Activated CD8-positive, alpha-beta T cell treated with anti-CD3 and anti-CD28 coated beads, Interleukin-2, amount 10 ng/mL, durations not matched to agents 7 days and 5 days (primary cell): ENCODE data around the gene COMMD6. TPM values are rescaled to one million over a fixed set of nuclear protein-coding genes. Genes with fewer than 3 reads are reported as not detected.
"Not testable (repeated sequence)": the region's sequence is repeated elsewhere in the genome, so short reads cannot be mapped to it uniquely, and the experiment has no call there.

Experiments
- ATAC-seq: fragments of 150-1000 bp; cut with Tn5 transposase; one replicate; pipeline ENCODE4 v1.10.0; 2021; ENCODE audit warnings: moderate library complexity
- CTCF ChIA-PET: fragments of 350-600 bp; sonication (Branson Sonifier 250); formaldehyde crosslinking; loops from one replicate; lab custom pipeline; 2021; ENCODE audit warnings: antibody characterized with exemption; lab: Charles Lee
- POLR2A ChIA-PET: fragments of 350-600 bp; sonication (Branson Sonifier 250); formaldehyde crosslinking; loops from one replicate; lab custom pipeline; 2021; ENCODE audit warnings: antibody characterized with exemption; lab: Charles Lee
- DNase-seq: peaks from one replicate; pipeline ENCODE4 v3.0.0-alpha.2; 2020
- H3K27ac Mint-ChIP-seq: one replicate; pipeline ENCODE4 v1.8.0; 2021; ENCODE audit warnings: mild to moderate bottlenecking, mixed read lengths
- H3K27me3 Mint-ChIP-seq: one replicate; pipeline ENCODE4 v1.8.0; 2021; ENCODE audit warnings: low read depth, mixed read lengths
- H3K36me3 Mint-ChIP-seq: one replicate; pipeline ENCODE4 v1.8.0; 2021; ENCODE audit warnings: low read depth, mixed read lengths
- H3K4me1 Mint-ChIP-seq: one replicate; pipeline ENCODE4 v1.8.0; 2021; ENCODE audit warnings: low read depth, mixed read lengths
- H3K4me3 Mint-ChIP-seq: one replicate; pipeline ENCODE4 v1.8.0; 2021; ENCODE audit warnings: mild to moderate bottlenecking, mixed read lengths
- H3K9me3 Mint-ChIP-seq: one replicate; pipeline ENCODE4 v1.8.0; 2022; ENCODE audit warnings: mixed read lengths; ENCODE audit not compliant: insufficient read depth
- total RNA-seq, 2 experiments: library from RNA; stranded (reverse); gene quantifications; one replicate each; pipeline ENCODE4 v1.2.3, GENCODE V29; 2021

The COMMD6 gene
- total RNA-seq, 2 experiments from 2014 or later, result 128 to 130 TPM

DNA sequence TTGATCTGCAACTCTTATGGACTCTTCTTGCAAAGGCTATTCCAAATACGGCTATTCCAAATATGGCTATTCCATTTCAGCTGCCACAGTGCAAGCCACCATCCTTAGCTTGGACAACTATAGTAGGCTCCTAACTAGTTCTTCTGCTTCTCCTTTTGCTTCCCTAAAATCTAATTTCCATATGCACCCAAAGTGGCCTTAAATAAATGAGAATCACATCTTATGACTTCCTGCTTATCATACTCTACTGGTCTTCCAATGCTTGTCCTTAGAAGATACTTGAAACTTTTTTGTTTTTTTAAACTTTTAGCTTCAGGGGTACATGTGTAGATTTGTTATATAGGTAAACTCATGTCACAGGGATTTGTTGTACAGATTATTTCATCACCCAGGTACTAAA lies 16.8 kb upstream of the COMMD6 start:
- H3K4me3 Mint-ChIP-seq, result no peak overlapping the region
- no peaks in the 10 kb centered on the region for H3K9me3 Mint-ChIP-seq
- ATAC-seq (no peak), DNase-seq (no peak)
- H3K27me3 Mint-ChIP-seq, result no peaks in the 10 kb centered on the region
- peaks cover 24% of the 10 kb centered on the region for H3K36me3 Mint-ChIP-seq
- no peak overlapping the region for H3K27ac Mint-ChIP-seq
- CTCF ChIA-PET, result no interaction called here
- peaks cover 29% of the 10 kb centered on the region for H3K4me1 Mint-ChIP-seq
- POLR2A ChIA-PET, result no interaction called here

DNA sequence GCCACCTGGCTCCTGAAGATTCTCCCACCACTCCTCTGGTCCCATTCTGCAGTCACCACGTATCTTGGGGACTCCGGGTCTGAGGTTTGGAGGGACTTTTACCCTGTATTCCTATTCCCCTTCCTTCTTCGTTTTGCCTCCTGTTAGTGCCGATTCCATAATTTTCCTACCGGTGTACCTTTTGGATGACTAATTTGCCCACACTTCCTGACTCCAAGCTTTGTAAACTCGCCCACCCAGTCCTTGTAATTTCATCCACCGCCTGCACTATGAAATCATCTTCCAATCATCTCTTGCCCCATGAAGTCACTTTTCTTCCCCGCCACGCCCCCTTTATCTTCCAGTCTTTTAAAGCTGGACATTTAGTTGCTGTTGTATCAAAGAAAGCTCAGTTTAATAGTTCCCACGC lies 12.5 kb upstream of the COMMD6 start:
- Mint-ChIP-seq H3K9me3 (no peaks in the 10 kb centered on the region), H3K36me3 (peaks cover 20% of the 10 kb centered on the region), H3K4me3 (peak overlapping the region; percentile 88), H3K4me1 (peaks cover 30% of the 10 kb centered on the region), H3K27me3 (no peaks in the 10 kb centered on the region), H3K27ac (peak overlapping the region; percentile 95)
- peak; percentile 28 for DNase-seq
- ATAC-seq, result no peak
- ChIA-PET POLR2A (interaction anchor here (0.6 kb wide), 1 partner anchor 89 kb away, joined by 5 read pairs; no protein-coding TSS in a partner anchor), CTCF (interaction anchor here (1.4 to 2.4 kb wide), 4 partner anchors 12 to 177 kb away, joined by 4 to 14 read pairs (median 8); partner anchors contain the start of gene TBC1D4)

DNA sequence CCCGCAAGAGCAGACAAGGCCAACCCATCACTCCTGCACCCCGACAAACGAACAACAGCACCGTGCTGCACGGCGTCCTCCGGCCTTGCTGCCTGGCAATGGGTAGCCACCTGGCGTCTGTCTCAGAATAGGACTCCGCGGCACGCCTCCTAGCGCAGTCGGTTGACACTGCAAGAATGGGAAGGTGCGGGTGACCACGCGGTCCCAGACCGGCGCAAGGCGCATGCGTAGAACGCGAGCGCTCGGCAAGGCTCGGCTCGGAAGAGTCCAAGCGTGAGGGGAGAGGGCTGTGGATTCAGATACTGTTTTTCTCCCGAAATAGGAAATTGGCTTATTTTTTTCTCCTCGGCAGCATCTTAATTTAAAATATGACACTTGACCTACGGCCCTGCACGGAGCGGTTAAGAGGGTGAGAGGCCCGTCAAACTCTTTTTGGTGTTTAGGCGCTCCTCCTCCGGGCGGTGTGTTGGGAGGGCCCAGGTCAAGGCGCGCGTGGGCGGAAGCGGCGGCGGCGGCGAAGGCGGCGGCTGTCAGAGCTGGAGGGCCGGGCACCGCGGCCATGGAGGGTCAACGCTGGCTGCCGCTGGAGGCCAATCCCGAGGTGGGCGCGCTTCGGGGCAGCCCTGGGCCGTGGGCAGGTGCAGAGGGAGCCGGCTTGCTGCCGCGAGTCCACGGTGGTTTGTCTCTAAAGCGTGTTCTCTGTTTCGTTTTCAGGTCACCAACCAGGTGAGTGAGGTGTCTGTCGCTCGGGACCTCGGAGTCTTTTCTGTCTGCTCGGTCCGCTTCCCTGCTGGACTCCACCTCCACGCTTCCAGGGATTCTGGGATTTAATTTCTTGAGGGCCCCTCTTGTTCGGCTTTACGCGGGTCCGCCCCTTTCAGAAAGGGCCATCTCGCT lies 11.9 kb upstream of the COMMD6 start, which contains the start of gene UCHL3:
Gene UCHL3 (plus strand): TSS at position 530 of the 897 bp plus-strand sequence. CDS start 30 bp downstream, at position 560.
- ATAC-seq (peak; percentile 95), DNase-seq (peak; percentile 98)
- H3K36me3 Mint-ChIP-seq, result peaks cover 14% of the 10 kb centered on the region
- CTCF ChIA-PET, result interaction anchor here (1.4 to 2.4 kb wide), 4 partner anchors 12 to 176 kb away, joined by 4 to 14 read pairs (median 8); partner anchors contain the start of gene TBC1D4
- peaks cover 28% of the 10 kb centered on the region for H3K4me1 Mint-ChIP-seq
- H3K4me3 Mint-ChIP-seq, result peak within 1 kb of the TSS; percentile 88
- POLR2A ChIA-PET, result interaction anchor here (0.6 kb wide), 1 partner anchor 89 kb away, joined by 5 read pairs; no protein-coding TSS in a partner anchor
- H3K9me3 Mint-ChIP-seq, result no peaks in the 10 kb centered on the region
- H3K27me3 Mint-ChIP-seq, result no peaks in the 10 kb centered on the region
- peak within 1 kb of the TSS; percentile 95 for H3K27ac Mint-ChIP-seq

DNA sequence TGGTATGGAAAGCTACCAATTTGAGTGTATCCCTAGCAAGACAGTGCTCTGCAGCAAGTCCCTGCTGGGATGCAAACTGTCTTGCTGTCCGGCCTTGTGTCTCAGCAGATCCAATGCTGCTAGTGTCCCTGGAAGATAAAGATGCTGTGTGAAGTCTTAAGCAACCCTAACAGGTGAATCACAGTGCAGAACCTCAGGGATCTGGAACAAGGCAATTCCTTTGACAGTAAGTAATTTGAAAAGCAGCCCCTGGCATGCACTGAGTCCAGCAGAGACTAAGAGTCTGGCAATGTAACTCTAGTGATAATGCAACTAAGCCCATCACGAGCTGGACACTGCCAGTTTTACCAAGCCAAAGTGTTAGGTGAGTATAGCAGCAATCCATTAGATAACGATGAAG lies 10.3 kb upstream of the COMMD6 start:
- Mint-ChIP-seq H3K27ac (no peak overlapping the region), H3K4me1 (peaks cover 24% of the 10 kb centered on the region), H3K9me3 (no peaks in the 10 kb centered on the region), H3K36me3 (peaks cover 3% of the 10 kb centered on the region), H3K4me3 (no peak overlapping the region), H3K27me3 (no peaks in the 10 kb centered on the region)
- DNase-seq, result no peak
- POLR2A ChIA-PET, result interaction anchor here (1.6 kb wide), 1 partner anchor 10 kb away, joined by 3 read pairs; the partner anchor contains the start of gene COMMD6
- ATAC-seq, result no peak
- CTCF ChIA-PET, result interaction anchor here (1.1 to 1.8 kb wide), 2 partner anchors 65 to 222 kb away, joined by 3 to 5 read pairs; partner anchors contain the start of gene TBC1D4

DNA sequence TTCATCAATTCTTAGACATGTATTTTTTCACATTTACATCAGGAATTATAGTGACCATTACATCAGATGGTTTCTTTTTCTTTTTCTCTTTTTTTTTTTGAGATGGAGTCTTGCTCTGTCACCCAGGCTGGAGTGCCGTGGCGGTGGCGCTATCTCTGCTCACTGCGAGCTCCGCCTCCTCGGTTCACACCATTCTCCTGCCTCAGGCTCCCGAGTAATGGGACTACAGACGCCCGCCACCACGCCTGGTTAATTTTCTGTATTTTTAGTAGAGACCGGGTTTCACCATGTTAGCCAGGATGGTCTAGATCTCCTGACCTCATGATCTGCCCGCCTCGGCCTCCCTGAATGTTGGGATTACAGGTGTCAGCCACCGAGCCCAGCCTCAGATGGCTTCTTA lies 7.7 kb upstream of the COMMD6 start:
- DNase-seq, POLR2A ChIA-PET, ATAC-seq, H3K4me3 Mint-ChIP-seq, H3K36me3 Mint-ChIP-seq, H3K27me3 Mint-ChIP-seq, H3K27ac Mint-ChIP-seq, H3K9me3 Mint-ChIP-seq: not testable (repeated sequence)
- peaks cover 14% of the 10 kb centered on the region for H3K4me1 Mint-ChIP-seq
- CTCF ChIA-PET, result interaction anchor here (1.1 to 2.2 kb wide), 2 partner anchors 8 to 178 kb away, joined by 3 to 5 read pairs; no protein-coding TSS in a partner anchor

DNA sequence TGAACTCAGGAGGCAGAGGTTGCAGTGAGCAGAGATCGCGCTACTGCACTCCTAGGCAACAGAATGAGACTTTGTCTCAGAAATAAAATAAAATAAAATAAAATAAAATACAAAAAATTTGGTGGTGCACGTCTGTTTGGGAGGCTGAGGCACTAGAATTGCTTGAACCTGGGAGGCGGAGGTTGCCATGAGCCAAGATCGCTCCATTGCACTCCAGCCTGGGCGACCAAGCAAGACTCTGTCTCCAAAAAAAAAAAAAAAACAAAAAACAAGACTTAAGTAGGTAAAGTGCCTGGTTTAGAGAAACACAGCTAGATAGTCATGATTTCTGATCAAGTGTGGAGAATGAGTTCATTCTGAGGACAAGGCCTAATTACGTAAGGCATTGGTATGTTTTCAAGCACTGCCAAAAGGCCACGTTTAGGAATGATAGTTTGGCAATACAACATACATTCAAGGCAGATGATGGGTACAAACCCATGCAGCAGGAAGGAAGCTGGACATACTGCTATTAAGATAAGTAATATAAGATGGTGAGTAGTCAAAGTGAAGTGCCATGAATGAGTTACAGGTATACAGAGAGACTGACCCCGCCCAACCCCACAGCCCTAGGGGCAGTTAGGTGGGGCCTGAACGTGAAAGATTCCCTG lies 7.2 kb upstream of the COMMD6 start:
- ChIA-PET CTCF (interaction anchor here (2.2 kb wide), 1 partner anchor 178 kb away, joined by 5 read pairs; no protein-coding TSS in a partner anchor), POLR2A (no interaction called here)
- H3K9me3 Mint-ChIP-seq, result no peaks in the 10 kb centered on the region
- DNase-seq (no peak), ATAC-seq (no peak)
- H3K4me3 Mint-ChIP-seq, result no peak overlapping the region
- H3K36me3 Mint-ChIP-seq, result peaks cover 1% of the 10 kb centered on the region
- no peaks in the 10 kb centered on the region for H3K27me3 Mint-ChIP-seq
- no peak overlapping the region for H3K27ac Mint-ChIP-seq
- H3K4me1 Mint-ChIP-seq, result peaks cover 11% of the 10 kb centered on the region

DNA sequence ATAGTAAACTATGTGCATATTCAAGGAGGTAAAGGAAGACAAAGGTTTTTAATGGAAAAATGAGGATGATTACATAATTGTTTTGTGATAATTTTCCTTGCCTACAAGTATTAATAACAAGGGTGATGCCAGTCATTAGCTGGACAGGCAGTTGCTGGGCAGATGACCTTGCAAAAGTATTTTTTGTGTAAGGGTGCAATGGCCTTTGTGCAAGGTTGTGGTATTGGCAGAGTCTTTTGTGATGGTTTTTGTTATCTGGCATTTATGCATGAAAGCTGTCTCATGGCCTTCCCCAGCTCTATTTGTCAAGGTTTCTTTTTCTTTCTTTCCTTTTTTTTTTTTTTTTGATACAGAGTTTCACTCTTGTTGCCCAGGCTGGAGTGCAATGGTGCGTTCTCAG lies 4.3 kb upstream of the COMMD6 start:
- DNase-seq (no peak), ATAC-seq (no peak)
- H3K36me3 Mint-ChIP-seq, result no peaks in the 10 kb centered on the region
- POLR2A ChIA-PET, result no interaction called here
- CTCF ChIA-PET, result interaction anchor here (1.3 to 1.7 kb wide), 2 partner anchors 175 to 176 kb away, joined by 3 to 4 read pairs; no protein-coding TSS in a partner anchor
- no peak overlapping the region for H3K4me3 Mint-ChIP-seq
- no peaks in the 10 kb centered on the region for H3K9me3 Mint-ChIP-seq
- H3K27me3 Mint-ChIP-seq, result no peaks in the 10 kb centered on the region
- no peak overlapping the region for H3K27ac Mint-ChIP-seq
- peaks cover 10% of the 10 kb centered on the region for H3K4me1 Mint-ChIP-seq

DNA sequence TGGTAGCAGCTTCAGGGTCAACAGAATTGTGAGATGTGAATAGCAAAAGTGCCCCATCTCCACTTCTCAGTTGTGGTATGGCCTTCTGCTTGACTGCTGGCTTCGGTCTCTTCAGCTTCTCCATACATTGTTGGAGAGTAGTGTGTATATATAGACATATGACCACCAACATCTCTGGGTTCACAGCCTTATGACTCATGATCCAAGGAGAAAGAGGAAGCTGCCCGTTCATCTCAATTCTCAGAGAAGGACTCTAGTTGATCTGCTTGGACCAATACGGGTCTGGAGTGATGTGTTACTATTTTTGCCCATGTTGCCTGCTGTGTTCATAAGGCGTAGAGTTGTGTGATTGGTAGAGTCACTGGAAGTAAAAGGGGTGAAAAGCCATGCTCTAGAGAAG lies 3.6 kb upstream of the COMMD6 start:
- ATAC-seq (no peak), DNase-seq (no peak)
- Mint-ChIP-seq H3K36me3 (peaks cover 1% of the 10 kb centered on the region), H3K9me3 (no peaks in the 10 kb centered on the region), H3K4me3 (no peak overlapping the region), H3K4me1 (peaks cover 17% of the 10 kb centered on the region), H3K27ac (no peak overlapping the region), H3K27me3 (no peaks in the 10 kb centered on the region)
- ChIA-PET CTCF (interaction anchor here (1.7 kb wide), 1 partner anchor 174 kb away, joined by 4 read pairs; no protein-coding TSS in a partner anchor), POLR2A (no interaction called here)

DNA sequence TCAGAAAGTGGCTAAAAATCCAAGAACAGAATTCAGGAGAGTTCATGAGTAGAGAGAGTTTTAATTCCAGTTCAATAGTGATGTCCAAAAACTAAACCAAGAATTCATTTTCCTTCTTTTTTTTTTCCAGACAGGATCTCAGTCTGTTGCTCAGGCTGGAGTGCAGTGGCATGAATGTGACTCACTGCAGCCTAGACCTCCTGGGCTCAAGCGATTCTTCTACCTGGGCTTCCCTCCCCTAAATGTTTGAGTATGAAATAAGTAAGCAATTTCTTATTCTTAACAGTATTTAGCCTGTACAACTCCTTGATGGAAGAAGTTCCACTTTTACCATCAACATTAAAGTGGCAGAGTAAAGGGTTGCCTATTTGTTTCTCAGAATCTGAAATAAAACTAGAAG lies 3.8 kb downstream of the COMMD6 start:
- ATAC-seq (no peak), DNase-seq (no peak)
- Mint-ChIP-seq H3K4me1 (peaks cover 58% of the 10 kb centered on the region), H3K36me3 (peaks cover 40% of the 10 kb centered on the region), H3K4me3 (no peak overlapping the region), H3K9me3 (no peaks in the 10 kb centered on the region), H3K27ac (no peak overlapping the region), H3K27me3 (no peaks in the 10 kb centered on the region)
- ChIA-PET CTCF (no interaction called here), POLR2A (no interaction called here)

DNA sequence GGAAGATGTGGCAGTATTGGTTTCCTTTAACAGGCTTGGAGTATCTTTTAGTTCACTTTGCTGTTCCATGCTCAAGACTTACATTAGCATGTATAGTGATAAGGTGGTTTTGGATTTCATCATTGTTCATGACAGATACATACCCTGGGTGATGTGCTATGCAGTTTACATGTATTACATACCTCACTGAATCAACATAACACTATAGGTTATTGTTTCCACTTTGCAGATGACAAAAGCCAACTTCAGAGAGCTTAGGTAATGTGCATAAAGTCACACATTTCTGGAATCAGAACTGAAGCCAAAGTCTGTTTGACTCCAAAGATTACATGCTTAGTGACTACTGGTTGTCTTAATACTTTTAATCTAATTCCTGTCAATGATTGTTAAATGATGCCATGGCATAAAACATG lies 7.1 kb downstream of the COMMD6 start:
- no peaks in the 10 kb centered on the region for H3K9me3 Mint-ChIP-seq
- DNase-seq (no peak), ATAC-seq (peak; percentile 75)
- peaks cover 40% of the 10 kb centered on the region for H3K4me1 Mint-ChIP-seq
- H3K27ac Mint-ChIP-seq, result peak overlapping the region; percentile 22
- POLR2A ChIA-PET, result no interaction called here
- no peak overlapping the region for H3K4me3 Mint-ChIP-seq
- CTCF ChIA-PET, result interaction anchor here (2.4 kb wide), 1 partner anchor 48 kb away, joined by 9 read pairs; the partner anchor contains the start of gene TBC1D4
- H3K36me3 Mint-ChIP-seq, result peaks cover 52% of the 10 kb centered on the region
- H3K27me3 Mint-ChIP-seq, result no peaks in the 10 kb centered on the region

DNA sequence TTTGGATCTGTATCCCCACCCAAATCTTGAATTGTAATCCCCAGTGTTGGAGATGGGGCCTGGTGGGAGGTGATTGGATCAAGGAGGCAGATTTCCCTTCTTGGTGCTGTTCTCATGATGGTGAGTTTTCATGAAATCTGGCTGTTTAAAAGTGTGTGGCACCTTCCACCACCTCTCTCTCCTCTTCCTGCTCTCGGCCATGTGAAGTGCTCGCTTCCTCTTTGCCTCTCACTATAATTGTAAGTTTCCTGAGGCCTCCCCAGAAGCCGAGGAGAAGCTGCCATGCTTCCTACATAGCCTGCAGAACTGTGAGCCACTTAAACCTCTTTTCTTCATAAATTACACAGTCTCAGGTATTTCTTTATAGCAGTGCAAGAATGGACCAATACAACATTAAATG lies 15.7 kb downstream of the COMMD6 start:
- no peak overlapping the region for H3K27ac Mint-ChIP-seq
- peaks cover 15% of the 10 kb centered on the region for H3K36me3 Mint-ChIP-seq
- no peak overlapping the region for H3K4me3 Mint-ChIP-seq
- ATAC-seq (no peak), DNase-seq (no peak)
- ChIA-PET POLR2A (no interaction called here), CTCF (no interaction called here)
- H3K27me3 Mint-ChIP-seq, result no peaks in the 10 kb centered on the region
- H3K4me1 Mint-ChIP-seq, result no peaks in the 10 kb centered on the region
- H3K9me3 Mint-ChIP-seq, result peaks cover 5% of the 10 kb centered on the region
